HCT116 (cell line): ENCODE data around the gene IFITM2. TPM values are rescaled to one million over a fixed set of nuclear protein-coding genes. Genes with fewer than 3 reads are reported as not detected.

Experiments
- ATAC-seq: fragments of 200-7000 bp; cut with Tn5 transposase; 2 replicates; pipeline ENCODE4 v1.9.1; 2020; ENCODE audit warnings: mild to moderate bottlenecking, moderate library complexity
- BruUV-seq: library from RNA; stranded (reverse); fragments of 400-500 nt; replicated peaks from 2 replicates; lab custom pipeline; 2021; lab: Mats Ljungman, UMichigan
- CTCF ChIA-PET: fragments of 300-600 bp; sonication (Branson Sonifier 250); formaldehyde crosslinking; loops from one replicate; lab custom pipeline; 2021; ENCODE audit warnings: antibody characterized with exemption; lab: Charles Lee
- POLR2A ChIA-PET: fragments of 300-600, 350-600 bp; sonication (Branson Sonifier 250); formaldehyde crosslinking; loops from one replicate; lab custom pipeline; 2021; ENCODE audit warnings: antibody characterized with exemption; lab: Charles Lee
- RAD21 ChIA-PET, 2 experiments: fragments of 300-600 bp; sonication (Branson Sonifier 250); formaldehyde crosslinking; loops; one replicate each; lab custom pipeline; 2023; ENCODE audit warnings: low total read pairs in 2 of 2; ENCODE audit not compliant: uncharacterized antibody in 2 of 2, unreplicated experiment in 2 of 2, low non-redundant PET in 1 of 2; lab: Charles Lee
- DNase-seq: peaks from one replicate; pipeline ENCODE4 v3.0.0-alpha.2; 2010; ENCODE audit warnings: low read depth, low spot score
- H2AFZ ChIP-seq: fragments of 200-600 bp; shearing (Covaris generic), sonication (generic); 2 replicates; pipeline ENCODE4 v1.6.1; 2017; ENCODE audit warnings: low read depth, mixed run types, mixed read lengths, antibody characterized with exemption, low read length; ENCODE audit not compliant: poor library complexity, severe bottlenecking
- H3K27ac ChIP-seq: 2 replicates; pipeline ENCODE4 v1.5.1; 2012; ENCODE audit warnings: low read depth, low read length
- H3K27me3 ChIP-seq: fragments of 200-600 bp; sonication (generic); 2 replicates; pipeline ENCODE4 v1.6.1; 2016; ENCODE audit warnings: mixed run types, low read length, mixed read lengths; ENCODE audit not compliant: insufficient read depth
- H3K36me3 ChIP-seq, 2 experiments: fragments of 200-500 bp in 1 of 2; fragments of 200-600 bp in 1 of 2; sonication (Bioruptor generic) in 1 of 2; sonication (generic) in 1 of 2; 2 replicates each; pipeline versions ENCODE4 v1.5.1 to v1.6.1; 2014 to 2016; ENCODE audit warnings: low read length in 2 of 2, inconsistent platforms in 1 of 2, mixed read lengths in 1 of 2, mixed run types in 1 of 2; ENCODE audit not compliant: insufficient read depth in 2 of 2, control insufficient read depth in 1 of 2
- H3K4me1 ChIP-seq, 2 experiments: fragments of 200-600 bp in 1 of 2; sonication (generic) in 1 of 2; 2 replicates each; pipeline versions ENCODE4 v1.5.1 to v1.6.1; 2012 to 2017; ENCODE audit warnings: low read length in 2 of 2, inconsistent platforms in 1 of 2, mild to moderate bottlenecking in 1 of 2, mixed read lengths in 1 of 2, mixed run types in 1 of 2, moderate library complexity in 1 of 2; ENCODE audit not compliant: insufficient read depth in 2 of 2, control insufficient read depth in 1 of 2
- H3K4me2 ChIP-seq: fragments of 200-600 bp; sonication (generic); 2 replicates; pipeline ENCODE4 v1.6.1; 2017; ENCODE audit warnings: mixed run types, low read length, mixed read lengths
- H3K4me3 ChIP-seq, 2 experiments: fragments of 200-600 bp in 1 of 2; sonication (generic) in 1 of 2; replicated peaks in 1 of 2; 2 replicates each; pipeline ENCODE4 v1.5.1; 2011 to 2016; ENCODE audit warnings: low read length in 2 of 2, control low read depth in 1 of 2, low read depth in 1 of 2, mild to moderate bottlenecking in 1 of 2, mixed read lengths in 1 of 2, mixed run types in 1 of 2
- H3K79me2 ChIP-seq: fragments of 200-600 bp; sonication (generic); 2 replicates; pipeline ENCODE4 v1.6.1; 2017; ENCODE audit warnings: mild to moderate bottlenecking, mixed run types, low read length, moderate library complexity, mixed read lengths; ENCODE audit not compliant: insufficient read depth
- H3K9ac ChIP-seq: fragments of 200-600 bp; sonication (generic); 2 replicates; pipeline ENCODE4 v1.6.1; 2016; ENCODE audit warnings: low read length, mixed read lengths
- H3K9me2 ChIP-seq: fragments of 200-600 bp; sonication (generic), shearing (Covaris generic); 2 replicates; pipeline ENCODE4 v1.6.1; 2017; ENCODE audit warnings: mixed run types, mild to moderate bottlenecking, moderate library complexity; ENCODE audit not compliant: insufficient read depth
- H3K9me3 ChIP-seq, 2 experiments: fragments of 200-500 bp in 1 of 2; fragments of 200-600 bp in 1 of 2; sonication (Bioruptor generic) in 1 of 2; sonication (generic) in 1 of 2; 2 replicates each; pipeline ENCODE4 v1.6.1; 2014 to 2017; ENCODE audit warnings: low read length in 2 of 2, mixed read lengths in 2 of 2, inconsistent platforms in 1 of 2, low read depth in 1 of 2, mild to moderate bottlenecking in 1 of 2, mixed run types in 1 of 2, moderate library complexity in 1 of 2; ENCODE audit not compliant: control insufficient read depth in 1 of 2, insufficient read depth in 1 of 2
- H4K20me1 ChIP-seq: fragments of 200-600 bp; sonication (generic), shearing (Covaris generic); 2 replicates; pipeline ENCODE4 v1.6.1; 2017; ENCODE audit warnings: mixed run types, mild to moderate bottlenecking, moderate library complexity; ENCODE audit not compliant: insufficient read depth
- CEBPB ChIP-seq: IDR thresholded peaks from 2 replicates; pipeline ENCODE4 v1.6.1; 2012; ENCODE audit warnings: low read depth
- ELF1 ChIP-seq: IDR thresholded peaks from 2 replicates; pipeline ENCODE4 v1.6.1; 2012; ENCODE audit warnings: low read depth, borderline replicate concordance
- EZH2 ChIP-seq: fragments of 200-600 bp; sonication (generic); IDR thresholded peaks from 2 replicates; pipeline ENCODE4 v1.6.1; 2017; ENCODE audit warnings: antibody characterized with exemption, mixed run types
- FOSL1 ChIP-seq: IDR thresholded peaks from 2 replicates; pipeline ENCODE4 v1.6.1; 2012; ENCODE audit warnings: low read depth
- JUND ChIP-seq: IDR thresholded peaks from 2 replicates; pipeline ENCODE4 v1.6.1; 2012
- POLR2A ChIP-seq: IDR thresholded peaks from 2 replicates; pipeline ENCODE4 v1.7.0; 2011; ENCODE audit warnings: borderline replicate concordance; ENCODE audit not compliant: insufficient read depth, insufficient read length; ENCODE audit errors: extremely low read depth
- POLR2AphosphoS5 ChIP-seq: IDR thresholded peaks from 2 replicates; pipeline ENCODE4 v1.6.1; 2011; ENCODE audit warnings: mild to moderate bottlenecking, low read depth, low read length, moderate library complexity
- SRF ChIP-seq: IDR thresholded peaks from 2 replicates; pipeline ENCODE4 v1.6.1; 2012; ENCODE audit warnings: low read depth
- YY1 ChIP-seq: IDR thresholded peaks from 2 replicates; pipeline ENCODE4 v1.6.1; 2011; ENCODE audit warnings: low read length, low read depth, moderate library complexity, mild to moderate bottlenecking; ENCODE audit not compliant: insufficient replicate concordance; ENCODE audit errors: extremely low read depth
- intact Hi-C: fragments of 100-400 bp; cut with micrococcal nuclease; formaldehyde crosslinking; loops from 2 replicates; pipeline ENCODE4 v1.10.0; 2022
- total RNA-seq: library from RNA; stranded (reverse); gene quantifications from one replicate; pipeline ENCODE4 v1.2.1, GENCODE V29; 2021; ENCODE audit not compliant: unreplicated experiment
- TF ChIP-seq, protein P1 (sequence below): IDR thresholded peaks from 2 replicates; pipeline ENCODE4 v1.6.1; 2012; ENCODE audit warnings: low read depth
- TF ChIP-seq, protein P2 (sequence below): IDR thresholded peaks from 2 replicates; pipeline ENCODE4 v1.6.1; 2011; ENCODE audit warnings: mild to moderate bottlenecking, low read length, moderate library complexity; ENCODE audit not compliant: insufficient replicate concordance; ENCODE audit errors: extremely low read depth
- TF ChIP-seq, protein P3 (sequence below), 3 experiments: fragments of 200-600 bp in 1 of 3; sonication (generic) in 1 of 3; IDR thresholded peaks in 2 of 3; conservative IDR thresholded peaks in 1 of 3; 2 replicates each; pipeline ENCODE4 v1.5.1; 2012 to 2017; ENCODE audit warnings: low read depth in 2 of 3, low read length in 2 of 3, antibody characterized with exemption in 1 of 3, borderline replicate concordance in 1 of 3, control low read depth in 1 of 3, mild to moderate bottlenecking in 1 of 3, mixed read lengths in 1 of 3, mixed run types in 1 of 3, moderate library complexity in 1 of 3; ENCODE audit not compliant: insufficient read depth in 1 of 3

IFITM2 gene
- total RNA-seq, 1 experiment from 2014 or later, result 106 TPM

DNA sequence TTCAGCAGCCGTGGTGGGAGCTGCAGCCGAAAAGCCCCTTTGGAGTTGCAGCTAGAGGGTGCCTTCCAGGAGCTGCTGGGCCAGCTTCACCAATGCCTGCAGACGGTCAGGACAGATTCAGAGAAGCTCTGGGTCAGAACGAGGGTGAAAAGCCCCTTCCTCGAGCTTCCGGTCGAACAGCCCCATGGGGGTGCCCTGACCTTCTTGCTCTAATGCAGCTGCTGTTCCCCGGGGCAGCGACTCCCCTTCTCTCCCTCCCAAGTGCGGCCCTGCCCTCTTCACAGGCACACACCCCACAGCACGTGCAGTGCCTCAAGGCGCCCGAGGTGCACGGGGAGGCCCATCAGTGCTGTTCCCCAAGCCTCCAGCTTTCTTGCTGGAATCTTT is 22.7 kb downstream of the IFITM2 start:
- no peak overlapping the region for H3K4me3 ChIP-seq
- peaks cover 0 to 7% of the 10 kb centered on the region in 2 experiments; a peak in 2 of 4 replicates for H3K4me1 ChIP-seq
- ChIA-PET CTCF (no interaction called here), RAD21 (no interaction called here), POLR2A (no interaction called here)
- no peak for TF ChIP-seq FOSL1
- TF ChIP-seq POLR2AphosphoS5, result no peak
- TF ChIP-seq YY1, result no peak
- H3K4me2 ChIP-seq, result no peak overlapping the region
- DNase-seq (no peak), ATAC-seq (no peak)
- BruUV-seq, result no TSS peak
- H3K9me2 ChIP-seq, result no peaks in the 10 kb centered on the region
- H3K9ac ChIP-seq, result no peak overlapping the region
- H3K36me3 ChIP-seq, result no peaks in the 10 kb centered on the region
- H2AFZ ChIP-seq, result no peak overlapping the region
- H3K27ac ChIP-seq, result no peak overlapping the region
- H4K20me1 ChIP-seq, result no peaks in the 10 kb centered on the region
- H3K79me2 ChIP-seq, result no peaks in the 10 kb centered on the region
- no peaks in the 10 kb centered on the region; a peak in 1 of 4 replicates for H3K9me3 ChIP-seq
- H3K27me3 ChIP-seq, result no peaks in the 10 kb centered on the region
- intact Hi-C loops, result no loop called here

DNA sequence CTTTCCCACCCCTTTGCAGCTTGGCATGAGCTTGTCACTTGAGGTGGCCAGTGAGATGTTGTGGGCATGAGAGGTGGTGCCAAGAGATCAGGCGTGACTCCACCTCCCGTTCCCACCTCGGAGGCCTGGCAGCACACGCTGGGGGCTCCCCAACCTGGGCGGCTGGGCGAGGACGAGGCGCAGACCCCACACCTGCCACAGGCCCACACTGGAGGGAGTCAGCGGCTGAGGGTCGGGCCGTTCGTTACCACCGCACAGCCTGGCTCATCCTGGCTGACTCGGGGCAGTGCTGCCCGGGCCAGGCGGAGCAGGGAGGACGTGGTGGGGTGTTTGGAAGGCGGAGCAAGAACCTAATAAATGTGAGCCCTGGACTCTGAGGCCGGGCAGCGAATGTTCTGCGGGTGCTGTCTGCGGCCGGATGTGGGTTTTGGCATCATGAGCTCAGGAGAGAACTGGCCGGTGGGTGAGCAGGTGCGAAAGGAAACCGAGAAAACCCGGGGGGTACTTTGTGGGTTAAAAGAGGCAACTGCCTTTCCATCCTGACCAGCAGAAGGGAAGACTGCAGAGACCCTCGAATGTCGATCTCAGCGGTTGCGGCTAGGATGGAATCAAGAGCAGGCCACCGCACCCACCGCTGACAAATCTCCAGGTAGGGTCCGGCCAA is 23.2 kb downstream of the IFITM2 start:
- ChIA-PET CTCF (no interaction called here), POLR2A (no interaction called here), RAD21 (no interaction called here)
- Histone ChIP-seq H3K27ac (no peak overlapping the region), H3K79me2 (no peaks in the 10 kb centered on the region), H3K4me1 (peaks cover 0 to 7% of the 10 kb centered on the region in 2 experiments; a peak in 2 of 4 replicates), H3K27me3 (no peaks in the 10 kb centered on the region), H3K4me2 (no peak overlapping the region), H3K9me2 (no peaks in the 10 kb centered on the region), H3K9ac (no peak overlapping the region), H4K20me1 (no peaks in the 10 kb centered on the region), H3K36me3 (no peaks in the 10 kb centered on the region), H3K9me3 (no peaks in the 10 kb centered on the region; a peak in 1 of 4 replicates), H3K4me3 (no peak overlapping the region), H2AFZ (no peak overlapping the region)
- intact Hi-C loops, result no loop called here
- ATAC-seq, result no peak
- TF ChIP-seq EZH2 (no peak), ELF1 (no peak), SRF (no peak), POLR2AphosphoS5 (no peak), JUND (no peak), CEBPB (no peak), POLR2A (no peak)
- TF ChIP-seq, protein P1, sequence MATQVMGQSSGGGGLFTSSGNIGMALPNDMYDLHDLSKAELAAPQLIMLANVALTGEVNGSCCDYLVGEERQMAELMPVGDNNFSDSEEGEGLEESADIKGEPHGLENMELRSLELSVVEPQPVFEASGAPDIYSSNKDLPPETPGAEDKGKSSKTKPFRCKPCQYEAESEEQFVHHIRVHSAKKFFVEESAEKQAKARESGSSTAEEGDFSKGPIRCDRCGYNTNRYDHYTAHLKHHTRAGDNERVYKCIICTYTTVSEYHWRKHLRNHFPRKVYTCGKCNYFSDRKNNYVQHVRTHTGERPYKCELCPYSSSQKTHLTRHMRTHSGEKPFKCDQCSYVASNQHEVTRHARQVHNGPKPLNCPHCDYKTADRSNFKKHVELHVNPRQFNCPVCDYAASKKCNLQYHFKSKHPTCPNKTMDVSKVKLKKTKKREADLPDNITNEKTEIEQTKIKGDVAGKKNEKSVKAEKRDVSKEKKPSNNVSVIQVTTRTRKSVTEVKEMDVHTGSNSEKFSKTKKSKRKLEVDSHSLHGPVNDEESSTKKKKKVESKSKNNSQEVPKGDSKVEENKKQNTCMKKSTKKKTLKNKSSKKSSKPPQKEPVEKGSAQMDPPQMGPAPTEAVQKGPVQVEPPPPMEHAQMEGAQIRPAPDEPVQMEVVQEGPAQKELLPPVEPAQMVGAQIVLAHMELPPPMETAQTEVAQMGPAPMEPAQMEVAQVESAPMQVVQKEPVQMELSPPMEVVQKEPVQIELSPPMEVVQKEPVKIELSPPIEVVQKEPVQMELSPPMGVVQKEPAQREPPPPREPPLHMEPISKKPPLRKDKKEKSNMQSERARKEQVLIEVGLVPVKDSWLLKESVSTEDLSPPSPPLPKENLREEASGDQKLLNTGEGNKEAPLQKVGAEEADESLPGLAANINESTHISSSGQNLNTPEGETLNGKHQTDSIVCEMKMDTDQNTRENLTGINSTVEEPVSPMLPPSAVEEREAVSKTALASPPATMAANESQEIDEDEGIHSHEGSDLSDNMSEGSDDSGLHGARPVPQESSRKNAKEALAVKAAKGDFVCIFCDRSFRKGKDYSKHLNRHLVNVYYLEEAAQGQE, result no peak
- TF ChIP-seq, protein P2, sequence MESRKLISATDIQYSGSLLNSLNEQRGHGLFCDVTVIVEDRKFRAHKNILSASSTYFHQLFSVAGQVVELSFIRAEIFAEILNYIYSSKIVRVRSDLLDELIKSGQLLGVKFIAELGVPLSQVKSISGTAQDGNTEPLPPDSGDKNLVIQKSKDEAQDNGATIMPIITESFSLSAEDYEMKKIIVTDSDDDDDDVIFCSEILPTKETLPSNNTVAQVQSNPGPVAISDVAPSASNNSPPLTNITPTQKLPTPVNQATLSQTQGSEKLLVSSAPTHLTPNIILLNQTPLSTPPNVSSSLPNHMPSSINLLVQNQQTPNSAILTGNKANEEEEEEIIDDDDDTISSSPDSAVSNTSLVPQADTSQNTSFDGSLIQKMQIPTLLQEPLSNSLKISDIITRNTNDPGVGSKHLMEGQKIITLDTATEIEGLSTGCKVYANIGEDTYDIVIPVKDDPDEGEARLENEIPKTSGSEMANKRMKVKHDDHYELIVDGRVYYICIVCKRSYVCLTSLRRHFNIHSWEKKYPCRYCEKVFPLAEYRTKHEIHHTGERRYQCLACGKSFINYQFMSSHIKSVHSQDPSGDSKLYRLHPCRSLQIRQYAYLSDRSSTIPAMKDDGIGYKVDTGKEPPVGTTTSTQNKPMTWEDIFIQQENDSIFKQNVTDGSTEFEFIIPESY, result no peak
- TF ChIP-seq, protein P3, sequence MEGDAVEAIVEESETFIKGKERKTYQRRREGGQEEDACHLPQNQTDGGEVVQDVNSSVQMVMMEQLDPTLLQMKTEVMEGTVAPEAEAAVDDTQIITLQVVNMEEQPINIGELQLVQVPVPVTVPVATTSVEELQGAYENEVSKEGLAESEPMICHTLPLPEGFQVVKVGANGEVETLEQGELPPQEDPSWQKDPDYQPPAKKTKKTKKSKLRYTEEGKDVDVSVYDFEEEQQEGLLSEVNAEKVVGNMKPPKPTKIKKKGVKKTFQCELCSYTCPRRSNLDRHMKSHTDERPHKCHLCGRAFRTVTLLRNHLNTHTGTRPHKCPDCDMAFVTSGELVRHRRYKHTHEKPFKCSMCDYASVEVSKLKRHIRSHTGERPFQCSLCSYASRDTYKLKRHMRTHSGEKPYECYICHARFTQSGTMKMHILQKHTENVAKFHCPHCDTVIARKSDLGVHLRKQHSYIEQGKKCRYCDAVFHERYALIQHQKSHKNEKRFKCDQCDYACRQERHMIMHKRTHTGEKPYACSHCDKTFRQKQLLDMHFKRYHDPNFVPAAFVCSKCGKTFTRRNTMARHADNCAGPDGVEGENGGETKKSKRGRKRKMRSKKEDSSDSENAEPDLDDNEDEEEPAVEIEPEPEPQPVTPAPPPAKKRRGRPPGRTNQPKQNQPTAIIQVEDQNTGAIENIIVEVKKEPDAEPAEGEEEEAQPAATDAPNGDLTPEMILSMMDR (IDR thresholded peaks at IDR 0.05 in 2 of 3, conservative IDR thresholded peaks at IDR 0.05 in 1 of 3; ENCODE audit: borderline replicate concordance in 1 of 3, insufficient read depth in 1 of 3, low read depth in 2 of 3, low read length in 2 of 3), result no peak
- BruUV-seq, result no TSS peak
- no peak for DNase-seq
